Ascending aorta (tissue), 2 donors: ENCODE data around the gene ZFR2. TPM values are rescaled to one million over a fixed set of nuclear protein-coding genes. Genes with fewer than 3 reads are reported as not detected.
"Not testable (repeated sequence)": the region's sequence is repeated elsewhere in the genome, so short reads cannot be mapped to it uniquely, and the experiment has no call there.

ENCODE experiments used
- DNase-seq, 2 donors: peaks; one replicate each; pipeline ENCODE4 v3.0.0-alpha.2; 2019; ENCODE audit warnings: low spot score in 2 of 2
- H3K27ac ChIP-seq, 2 donors: fragments of 200-600 bp; sonication (generic); one replicate each; pipeline ENCODE4 v1.5.1; 2016 to 2017; ENCODE audit warnings: mild to moderate bottlenecking in 1 of 2
- H3K27me3 ChIP-seq: fragments of 200-600 bp; sonication (generic); one replicate; pipeline ENCODE4 v1.5.1; 2017
- H3K36me3 ChIP-seq, 2 donors: fragments of 200-600 bp; sonication (generic); one replicate each; pipeline ENCODE4 v1.5.1; 2016
- H3K4me1 ChIP-seq, 2 donors: fragments of 200-600 bp; sonication (generic); one replicate each; pipeline ENCODE4 v1.5.1; 2016 to 2017; ENCODE audit warnings: mild to moderate bottlenecking in 1 of 2
- H3K4me3 ChIP-seq, 2 donors: fragments of 200-600 bp; sonication (generic); one replicate each; pipeline ENCODE4 v1.5.1; 2016 to 2017; ENCODE audit warnings: mild to moderate bottlenecking in 1 of 2
- H3K9me3 ChIP-seq, 2 donors: fragments of 200-600 bp; sonication (generic); one replicate each; pipeline ENCODE4 v1.5.1; 2016
- CTCF ChIP-seq, 3 experiments: fragments of 200-600 bp in 2 of 3; fragments of 450-650 bp in 1 of 3; sonication (generic) in 2 of 3; IDR thresholded peaks; one replicate each; pipeline ENCODE4 v1.5.1; 2016 to 2019; ENCODE audit warnings: antibody characterized with exemption in 3 of 3, mild to moderate bottlenecking in 1 of 3, moderate library complexity in 1 of 3
- intact Hi-C: fragments of 100-400 bp; cut with DNase I; formaldehyde crosslinking; loops from one replicate; pipeline ENCODE4 v1.15.1; 2023
- total RNA-seq: library from RNA; depleted of rRNA; stranded (reverse); fragments of >200 nt; gene quantifications from one replicate; pipeline ENCODE4 v1.1.0, GENCODE V29; 2016

The ZFR2 gene
- total RNA-seq, 1 donor from 2014 or later, result not detected

GRCh38 chr19:3897936-3898335, 29.1 kb upstream of the ZFR2 start:
- Histone ChIP-seq H3K36me3 (no peaks in the 10 kb centered on the region), H3K27me3 (no peaks in the 10 kb centered on the region), H3K9me3 (no peaks in the 10 kb centered on the region), H3K4me1 (no peaks in the 10 kb centered on the region), H3K4me3 (no peak overlapping the region), H3K27ac (no peak overlapping the region)
- DNase-seq, result no peak
- TF ChIP-seq CTCF (IDR thresholded peaks at IDR 0.05), result no peak
- intact Hi-C loops, result no loop called here

GRCh38 chr19:3895788-3896187, 26.9 kb upstream of the ZFR2 start:
- Histone ChIP-seq H3K27ac (no peak overlapping the region), H3K4me1 (no peaks in the 10 kb centered on the region), H3K9me3 (no peaks in the 10 kb centered on the region), H3K27me3 (no peaks in the 10 kb centered on the region), H3K4me3 (no peak overlapping the region), H3K36me3 (no peaks in the 10 kb centered on the region)
- no peak for DNase-seq
- TF ChIP-seq CTCF (IDR thresholded peaks at IDR 0.05), result no peak
- intact Hi-C loops, result no loop called here

GRCh38 chr19:3894959-3895358, 26.1 kb upstream of the ZFR2 start:
- H3K4me1 ChIP-seq, H3K36me3 ChIP-seq, H3K4me3 ChIP-seq, DNase-seq, H3K9me3 ChIP-seq, intact Hi-C loops, H3K27me3 ChIP-seq, H3K27ac ChIP-seq: not testable (repeated sequence)

GRCh38 chr19:3893509-3894179, 24.8 kb upstream of the ZFR2 start:
- TF ChIP-seq CTCF (IDR thresholded peaks at IDR 0.05), result no peak
- H3K4me1 ChIP-seq, result no peaks in the 10 kb centered on the region
- no peak for DNase-seq
- intact Hi-C loops, result no loop called here
- H3K9me3 ChIP-seq, result no peaks in the 10 kb centered on the region
- no peak overlapping the region for H3K27ac ChIP-seq
- no peak overlapping the region for H3K4me3 ChIP-seq
- H3K36me3 ChIP-seq, result no peaks in the 10 kb centered on the region
- no peaks in the 10 kb centered on the region for H3K27me3 ChIP-seq

GRCh38 chr19:3890591-3890990, 21.8 kb upstream of the ZFR2 start:
- Histone ChIP-seq H3K36me3 (no peaks in the 10 kb centered on the region), H3K27ac (no peak overlapping the region), H3K9me3 (no peaks in the 10 kb centered on the region), H3K4me3 (no peak overlapping the region), H3K27me3 (no peaks in the 10 kb centered on the region), H3K4me1 (no peaks in the 10 kb centered on the region)
- intact Hi-C loops, result no loop called here
- no peak for TF ChIP-seq CTCF (IDR thresholded peaks at IDR 0.05)
- DNase-seq, result no peak

GRCh38 chr19:3882041-3882384, 13.2 kb upstream of the ZFR2 start:
- Histone ChIP-seq H3K36me3 (no peaks in the 10 kb centered on the region), H3K27ac (no peak overlapping the region), H3K27me3 (peaks cover 12% of the 10 kb centered on the region), H3K9me3 (no peaks in the 10 kb centered on the region), H3K4me3 (no peak overlapping the region), H3K4me1 (no peaks in the 10 kb centered on the region)
- intact Hi-C loops, result no loop called here
- TF ChIP-seq CTCF (IDR thresholded peaks at IDR 0.05), result no peak
- no peak for DNase-seq
